NCI-H2227 (cell line): Measurements from ENCODE around the gene PRKRIP1.
A peak's percentile ranks its signal among the peaks of the same experiment; 100 is the strongest.
"Not testable (repeated sequence)": the region's sequence is repeated elsewhere in the genome, so short reads cannot be mapped to it uniquely, and the experiment has no call there.

Source experiments
- DNase-seq: peaks from one replicate; lab custom pipeline; 2025; ENCODE audit not compliant: unreplicated experiment; lab: John Stamatoyannopoulos, UW

Gene PRKRIP1

DNA sequence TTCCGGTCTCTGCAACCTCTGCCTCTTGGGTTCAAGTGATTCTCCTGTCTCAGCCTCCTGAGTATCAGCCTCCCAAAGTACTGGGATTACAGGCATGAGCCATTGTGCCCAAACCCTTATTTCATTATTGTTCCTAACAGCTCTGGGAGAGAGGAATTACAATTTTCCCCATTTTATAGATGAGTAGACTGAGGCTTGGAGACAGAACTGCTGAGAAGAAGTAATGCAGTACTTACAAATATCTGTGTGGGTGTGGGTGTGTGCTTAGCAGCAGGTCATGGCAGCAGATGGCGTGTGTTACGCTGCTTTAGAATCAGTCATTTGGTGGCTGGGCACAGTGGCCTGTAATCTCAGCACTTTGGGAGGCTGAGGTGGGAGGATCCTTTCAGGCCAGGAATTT is 7.4 kb downstream of the PRKRIP1 start:
- no peak for DNase-seq

DNA sequence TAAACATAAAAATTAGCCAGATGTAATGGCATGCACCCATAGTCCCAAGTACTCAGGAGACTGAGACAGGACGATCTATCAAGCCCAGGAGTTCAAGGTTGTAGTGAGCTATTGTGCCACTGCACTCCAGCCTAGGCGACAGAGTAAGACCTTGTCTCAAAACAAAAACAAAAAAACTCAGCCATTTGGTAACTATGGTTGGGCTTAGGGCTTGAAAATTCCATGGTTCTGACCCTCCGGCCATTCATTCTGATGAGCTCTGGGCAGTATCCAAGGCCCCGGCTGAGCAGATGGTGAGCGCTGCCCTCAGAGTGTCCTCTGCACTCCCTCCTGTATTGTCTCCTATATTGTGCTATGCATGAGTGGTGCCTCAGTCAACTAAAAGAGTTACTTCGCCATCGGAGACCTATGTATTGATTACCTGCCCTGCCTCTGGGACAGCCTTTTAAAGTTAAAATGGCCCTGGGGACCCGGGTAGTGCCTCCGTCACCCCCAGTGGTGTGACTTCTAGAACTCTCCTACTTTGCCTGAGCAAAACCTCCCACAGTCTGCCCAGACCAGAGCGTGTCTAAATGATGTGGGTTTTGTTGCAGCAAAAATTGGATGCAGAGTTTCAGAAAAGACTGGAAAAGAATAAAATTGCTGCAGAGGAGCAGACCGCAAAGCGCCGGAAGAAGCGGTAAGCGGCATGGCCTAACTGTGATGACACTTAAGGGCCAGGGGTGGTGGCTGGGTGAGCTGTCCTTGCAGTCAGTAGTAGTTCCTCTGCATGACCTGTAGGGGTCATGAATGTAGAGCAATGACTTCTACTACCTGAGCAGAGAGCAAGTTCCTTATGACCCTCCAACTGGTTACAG is 8.1 kb downstream of the PRKRIP1 start:
- DNase-seq, result peak; percentile 34

DNA sequence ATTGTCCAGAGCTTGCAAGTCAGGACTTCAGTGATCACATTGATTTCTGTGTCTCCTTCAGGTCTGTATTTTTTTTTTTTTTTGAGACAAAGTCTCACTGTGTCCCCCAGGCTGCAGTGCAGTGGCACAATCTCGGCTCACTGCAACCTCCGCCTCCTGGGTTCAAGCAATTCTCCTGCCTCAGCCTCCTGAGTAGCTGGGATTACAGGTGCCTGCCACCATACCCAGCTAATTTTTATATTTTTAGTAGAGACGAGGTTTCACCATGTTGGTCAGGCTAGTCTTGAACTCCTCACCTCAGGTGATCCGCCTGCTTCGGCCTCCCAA is 8.7 kb downstream of the PRKRIP1 start:
- DNase-seq, result not testable (repeated sequence)

DNA sequence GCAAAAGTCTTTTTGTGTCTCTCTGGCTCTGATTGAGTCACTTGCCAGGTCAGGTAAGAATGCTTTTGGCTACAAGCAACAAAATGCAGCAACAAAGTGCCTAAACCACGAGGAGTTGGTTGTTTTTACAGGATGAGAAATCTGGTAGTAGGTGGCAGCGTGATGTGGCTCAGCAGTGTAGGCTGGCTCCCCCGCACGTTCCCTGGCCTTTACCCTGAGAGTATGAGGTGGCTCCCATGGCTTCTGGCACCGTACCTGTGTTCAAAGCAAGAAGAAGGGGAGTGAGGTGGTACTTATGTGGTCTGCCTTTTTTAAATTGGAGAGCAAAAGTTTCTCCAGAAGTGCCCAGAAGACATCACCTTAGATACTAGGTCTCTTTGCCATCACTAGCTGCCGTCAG is 11.7 kb downstream of the PRKRIP1 start:
- no peak for DNase-seq

DNA sequence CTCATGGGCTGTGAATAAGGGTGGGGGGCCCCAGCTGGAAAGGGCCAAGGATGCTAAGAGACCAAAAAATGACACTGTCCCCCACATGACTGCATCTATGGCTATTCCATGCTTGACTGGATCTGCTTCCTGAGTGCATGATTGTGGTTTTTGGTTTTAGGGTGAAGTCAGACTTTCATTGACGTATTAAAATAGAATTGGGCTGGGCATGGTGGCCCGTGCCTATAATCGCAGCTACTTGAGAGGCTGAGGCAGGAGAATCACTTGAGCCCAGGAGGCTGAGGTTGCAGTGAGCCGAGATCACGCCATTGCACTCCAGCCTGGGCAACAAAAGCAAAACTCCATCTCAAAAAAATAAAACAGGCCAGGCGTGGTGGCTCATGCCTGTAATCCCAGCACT is 12.4 kb downstream of the PRKRIP1 start:
- not testable (repeated sequence) for DNase-seq

DNA sequence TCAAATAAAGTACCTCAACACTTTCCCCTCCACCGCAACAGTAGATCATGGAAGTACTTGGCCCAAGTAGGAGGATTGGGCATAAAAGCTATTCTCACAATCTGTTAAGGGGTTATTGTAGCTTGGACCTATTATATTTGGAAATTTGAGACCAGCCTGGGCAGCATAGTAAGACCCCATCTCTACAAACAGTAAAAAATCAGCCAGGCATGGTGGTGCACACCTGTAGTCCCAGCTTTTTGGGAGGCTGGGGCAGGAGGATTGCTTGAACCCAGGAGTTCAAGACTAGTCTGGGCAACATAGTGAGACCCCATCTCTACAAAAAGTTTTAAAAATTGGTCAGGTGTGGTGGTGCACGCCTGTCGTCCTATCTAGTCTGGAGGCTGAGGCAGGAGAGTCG is 13.2 kb downstream of the PRKRIP1 start:
- no peak for DNase-seq

DNA sequence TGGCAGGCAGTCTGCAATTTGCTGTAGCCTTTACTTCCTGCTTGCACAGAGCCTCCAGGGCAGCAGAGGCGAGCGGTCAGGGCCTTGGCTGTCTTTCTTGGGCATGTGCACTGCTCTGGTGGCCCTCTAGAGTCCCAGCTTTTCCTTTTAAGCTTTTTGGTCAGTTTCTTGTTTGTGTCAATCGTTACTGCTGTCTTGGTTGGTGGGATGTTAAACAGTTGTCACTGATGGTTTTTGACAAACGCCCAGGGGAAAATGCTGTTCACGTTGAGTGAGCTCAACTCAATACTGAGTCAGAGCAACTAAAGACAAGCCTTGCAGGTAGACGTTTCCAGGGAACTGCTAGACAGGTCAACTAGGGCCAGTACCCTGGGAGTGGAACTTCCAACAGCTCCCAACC is 14.0 kb downstream of the PRKRIP1 start:
- DNase-seq, result no peak

DNA sequence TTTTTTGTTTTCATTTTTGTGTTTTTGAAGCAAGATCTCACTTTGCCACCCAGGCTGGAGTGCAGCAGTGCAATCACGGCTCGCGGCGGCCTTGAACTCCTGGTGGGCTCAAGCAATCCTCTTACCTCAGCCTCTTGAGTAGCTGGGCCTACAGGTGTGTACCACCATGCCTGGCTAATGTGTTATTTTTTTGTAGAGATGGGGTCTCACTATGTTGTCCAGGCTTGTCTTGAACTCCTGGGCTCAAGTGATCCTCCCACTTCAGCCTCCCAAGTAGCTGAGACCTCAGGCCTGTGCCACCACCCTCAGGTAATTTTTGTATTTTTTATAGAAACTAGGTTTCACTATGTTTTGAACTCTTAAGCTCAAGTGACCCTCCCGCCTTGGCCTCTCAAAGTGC is 14.8 kb downstream of the PRKRIP1 start:
- no peak for DNase-seq

DNA sequence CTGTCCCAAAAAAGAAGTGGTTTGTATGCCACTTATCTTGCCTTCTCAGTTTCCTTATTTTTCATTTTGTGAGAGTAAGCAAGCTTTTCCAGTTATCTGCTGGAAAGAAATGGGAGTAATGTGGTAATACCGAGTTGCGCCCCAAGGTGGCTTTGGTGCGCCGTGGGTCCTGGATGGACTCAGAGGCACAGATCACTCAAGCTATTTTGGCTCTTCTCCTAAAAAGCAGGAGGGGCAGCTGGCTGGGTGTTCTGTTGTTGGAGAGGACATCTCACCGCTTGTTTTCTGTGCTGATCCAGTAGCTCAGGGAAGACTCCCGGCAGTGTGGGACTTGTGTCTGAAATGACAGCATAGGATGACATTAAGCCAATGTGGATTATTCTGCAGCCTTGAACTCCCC is 16.4 kb downstream of the PRKRIP1 start:
- DNase-seq, result no peak

DNA sequence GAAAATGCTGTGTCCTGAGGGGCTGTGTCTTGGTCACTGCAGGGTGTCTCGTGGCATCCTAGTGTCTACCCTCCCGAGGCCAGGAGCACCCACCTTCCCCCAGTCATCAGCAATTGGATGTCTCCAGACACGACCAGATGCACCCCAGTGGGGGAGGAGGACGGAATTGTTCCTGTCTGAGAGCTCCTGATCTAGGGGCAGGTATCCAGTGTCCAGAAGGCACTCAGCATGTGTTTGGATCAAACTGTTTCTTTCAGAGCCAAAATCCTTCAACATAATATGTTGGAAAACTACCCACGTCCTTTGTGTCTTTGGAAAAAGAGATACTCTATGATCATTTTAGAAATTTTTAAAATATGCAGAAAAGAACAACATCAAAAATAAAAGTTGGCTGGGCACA is 16.9 kb downstream of the PRKRIP1 start:
- DNase-seq, result no peak

DNA sequence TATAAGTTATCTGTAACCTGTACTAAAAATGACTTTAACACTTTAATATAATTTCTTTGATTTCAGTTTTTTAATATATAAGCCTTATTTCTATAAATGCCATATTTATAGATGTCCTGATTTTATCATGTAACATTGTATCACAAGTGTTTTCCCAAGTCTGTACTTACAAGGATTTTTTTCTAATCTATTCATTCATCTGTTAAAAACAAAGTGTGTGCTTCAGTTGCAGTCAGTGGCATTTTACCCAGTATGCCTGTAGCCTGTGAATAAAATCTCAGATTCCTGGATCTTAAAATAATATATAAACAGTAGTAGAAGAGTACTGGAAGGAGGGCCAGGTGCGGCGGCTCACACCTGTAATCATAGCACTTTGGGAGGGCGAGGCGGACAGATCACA is 17.4 kb downstream of the PRKRIP1 start:
- no peak for DNase-seq

DNA sequence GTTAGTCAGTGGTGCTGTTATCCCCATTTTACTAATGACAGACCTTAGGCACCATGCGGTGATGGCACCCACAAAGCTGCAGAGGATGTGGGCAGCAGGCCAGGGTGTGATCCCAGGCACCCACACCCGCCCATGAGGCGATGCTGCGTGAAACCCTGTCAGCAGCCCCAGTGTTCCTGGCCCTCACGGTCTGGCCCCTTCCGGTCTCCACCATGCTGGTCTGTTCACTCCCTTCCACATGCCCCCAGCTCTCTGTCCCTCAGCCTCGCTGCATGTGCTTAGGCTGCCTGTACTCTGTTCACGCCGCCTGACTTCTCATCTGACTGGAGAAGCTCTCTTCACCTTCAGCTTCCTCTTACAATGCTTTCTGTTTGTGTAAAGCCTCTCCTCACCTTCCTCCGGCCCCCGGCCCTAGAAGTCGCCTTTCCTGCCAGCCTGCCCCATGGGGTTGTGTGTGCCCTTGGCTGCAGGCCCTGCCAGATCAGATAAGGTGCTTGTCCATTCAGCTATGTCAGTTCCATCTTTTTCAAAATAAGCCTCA is 19.6 kb downstream of the PRKRIP1 start:
- DNase-seq, result no peak

DNA sequence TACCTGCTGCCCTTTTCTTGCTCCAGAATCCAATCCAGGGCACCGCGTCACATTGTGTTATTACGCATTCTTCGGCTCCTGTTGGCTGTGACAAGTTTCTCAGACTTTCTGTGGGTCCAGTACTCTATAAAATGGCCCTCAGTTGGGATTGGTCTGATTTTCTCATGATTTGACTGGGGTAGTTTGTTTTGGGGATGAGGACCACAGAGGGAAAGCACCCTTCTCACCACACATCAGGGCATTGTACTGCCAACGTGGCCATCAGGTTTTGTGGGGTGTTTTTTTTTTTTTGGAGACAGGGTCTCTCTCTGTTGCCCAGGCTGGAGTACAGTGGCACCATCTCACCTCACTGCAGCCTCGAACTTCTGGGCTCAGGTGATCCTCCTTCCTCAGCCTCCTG is 20.2 kb downstream of the PRKRIP1 start:
- DNase-seq, result no peak

DNA sequence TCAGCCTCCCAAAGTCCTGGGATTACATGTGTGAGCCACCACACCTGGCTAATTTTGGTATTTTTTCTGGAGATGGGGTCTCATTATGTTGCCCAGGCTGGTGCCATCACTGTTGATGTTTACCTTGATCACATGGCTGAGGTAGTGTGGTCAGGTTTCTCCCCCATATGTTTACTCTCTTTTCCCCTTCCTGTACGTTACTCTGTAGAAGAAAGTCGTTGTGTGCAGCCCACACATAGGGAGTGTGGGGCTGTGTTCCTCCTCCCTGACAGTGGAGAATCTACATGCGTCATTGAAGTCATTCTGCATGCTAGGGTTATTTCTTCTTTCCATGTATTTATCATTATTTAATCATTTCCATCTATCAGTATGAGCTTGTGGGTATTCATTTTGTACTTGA is 20.9 kb downstream of the PRKRIP1 start:
- no peak for DNase-seq

DNA sequence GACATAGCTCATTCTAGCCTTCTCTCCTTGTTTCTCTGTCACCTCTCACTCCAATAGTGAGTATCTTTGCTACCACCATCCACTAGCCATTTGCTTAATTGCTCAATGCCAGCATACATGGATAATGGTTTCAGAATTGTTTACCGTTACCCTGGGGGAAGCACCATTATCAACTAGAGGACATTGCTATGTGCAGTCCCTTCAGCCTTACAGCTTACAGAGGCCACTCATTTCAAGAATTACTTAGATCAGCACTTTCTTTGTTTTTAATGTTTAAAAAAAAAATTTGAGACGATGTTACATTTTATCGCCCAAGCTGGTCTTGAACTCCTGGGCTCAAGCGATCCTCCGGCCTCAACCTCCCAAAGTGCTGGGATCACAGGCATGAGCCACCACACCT is 22.4 kb downstream of the PRKRIP1 start:
- no peak for DNase-seq

DNA sequence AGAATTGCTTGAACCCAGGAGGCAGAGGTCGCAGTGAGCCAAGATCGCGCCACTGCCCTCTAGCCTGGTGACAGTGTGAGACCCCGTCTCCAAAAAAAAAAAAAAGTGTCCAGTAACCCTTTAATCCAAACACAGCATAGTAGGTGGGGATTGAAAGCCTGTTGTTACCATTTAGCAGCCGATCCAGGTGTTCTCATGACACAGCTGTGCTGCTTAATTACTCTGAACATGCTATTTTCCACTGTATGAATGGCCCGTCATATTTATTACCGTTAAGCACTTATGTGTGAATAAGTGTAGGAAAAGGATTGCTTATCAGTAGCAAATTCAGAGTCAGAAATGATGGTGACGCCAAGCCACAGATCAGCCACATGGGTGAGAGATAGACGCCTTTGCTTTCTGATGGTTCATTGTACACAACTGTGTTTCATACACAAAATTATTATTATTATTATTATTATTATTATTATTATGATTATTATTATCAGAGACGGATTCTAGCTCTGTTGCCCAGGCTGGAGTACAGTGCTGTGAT is 25.6 kb downstream of the PRKRIP1 start:
- DNase-seq, result no peak

DNA sequence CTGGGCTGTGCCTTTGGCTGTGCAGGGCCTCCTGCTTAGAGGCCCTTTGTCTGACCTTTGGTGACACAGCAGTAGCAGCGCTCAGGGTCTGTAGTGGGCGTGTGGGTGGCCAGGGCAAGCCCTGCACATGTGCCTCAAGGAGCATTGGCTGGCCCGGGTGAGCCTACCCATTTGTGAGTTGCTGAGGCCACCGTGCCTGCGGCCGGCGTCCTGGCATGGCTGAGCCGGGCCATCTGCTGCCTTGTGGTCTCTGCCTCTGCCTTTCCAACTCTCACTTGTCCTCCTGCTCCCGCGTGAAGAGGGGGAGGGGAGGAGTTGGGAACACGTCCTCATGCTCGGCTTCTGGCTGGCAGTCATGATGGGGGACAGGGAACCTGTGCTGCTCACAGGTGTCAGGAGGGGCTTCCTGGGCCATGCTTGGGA is 28.0 kb downstream of the PRKRIP1 start:
- no peak for DNase-seq

DNA sequence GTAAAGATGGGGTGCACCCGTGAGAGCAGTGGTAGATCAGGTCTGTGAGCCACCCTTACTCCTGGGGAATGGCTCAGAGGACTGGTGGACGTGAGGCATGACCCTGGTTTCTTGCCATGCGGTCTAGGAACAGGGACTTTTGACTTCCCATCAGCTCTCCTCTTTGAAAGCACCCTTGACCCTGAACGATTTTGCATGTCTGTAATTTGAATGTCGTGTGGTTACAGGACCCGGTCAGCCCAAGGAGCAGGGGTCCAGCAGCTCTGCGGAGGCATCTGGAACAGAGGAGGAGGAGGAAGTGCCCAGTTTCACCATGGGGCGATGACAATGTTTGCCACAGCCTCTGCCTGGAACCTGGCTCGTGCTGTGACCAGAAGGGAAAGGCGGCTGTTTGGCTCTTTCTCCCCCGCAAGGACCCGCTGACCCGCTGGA is 28.6 kb downstream of the PRKRIP1 start:
- DNase-seq, result no peak

DNA sequence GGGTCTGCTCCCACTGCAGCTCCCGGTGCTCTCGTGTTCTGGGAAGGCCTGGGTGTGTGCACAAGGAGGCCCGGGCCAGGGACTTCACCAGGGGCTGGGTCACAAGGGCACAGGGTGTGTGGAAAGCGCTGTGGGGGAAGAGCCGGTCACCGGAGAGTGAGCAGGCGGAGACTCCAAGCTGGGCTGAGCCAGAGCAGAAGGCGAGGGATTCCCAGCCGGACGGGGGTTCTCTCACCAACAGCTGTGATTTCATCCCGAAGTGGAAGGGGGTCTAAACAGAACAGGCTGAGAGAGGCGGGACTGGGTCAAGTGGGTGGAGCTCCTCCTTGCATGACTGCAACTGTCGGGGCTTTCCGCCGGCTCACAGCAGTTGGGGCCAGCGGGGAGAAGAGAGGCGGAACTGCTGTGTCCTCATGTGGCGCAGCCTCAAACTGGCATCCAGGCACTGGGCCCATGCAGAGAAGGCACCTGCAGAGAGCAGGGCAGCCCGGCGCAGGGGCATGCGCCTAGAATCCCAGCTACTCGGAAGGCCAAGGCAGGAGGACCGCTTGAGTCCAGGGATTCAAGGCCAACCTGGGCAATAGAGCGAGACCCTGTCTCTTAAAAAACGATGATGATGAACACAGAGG is 29.6 kb downstream of the PRKRIP1 start:
- no peak for DNase-seq

DNA sequence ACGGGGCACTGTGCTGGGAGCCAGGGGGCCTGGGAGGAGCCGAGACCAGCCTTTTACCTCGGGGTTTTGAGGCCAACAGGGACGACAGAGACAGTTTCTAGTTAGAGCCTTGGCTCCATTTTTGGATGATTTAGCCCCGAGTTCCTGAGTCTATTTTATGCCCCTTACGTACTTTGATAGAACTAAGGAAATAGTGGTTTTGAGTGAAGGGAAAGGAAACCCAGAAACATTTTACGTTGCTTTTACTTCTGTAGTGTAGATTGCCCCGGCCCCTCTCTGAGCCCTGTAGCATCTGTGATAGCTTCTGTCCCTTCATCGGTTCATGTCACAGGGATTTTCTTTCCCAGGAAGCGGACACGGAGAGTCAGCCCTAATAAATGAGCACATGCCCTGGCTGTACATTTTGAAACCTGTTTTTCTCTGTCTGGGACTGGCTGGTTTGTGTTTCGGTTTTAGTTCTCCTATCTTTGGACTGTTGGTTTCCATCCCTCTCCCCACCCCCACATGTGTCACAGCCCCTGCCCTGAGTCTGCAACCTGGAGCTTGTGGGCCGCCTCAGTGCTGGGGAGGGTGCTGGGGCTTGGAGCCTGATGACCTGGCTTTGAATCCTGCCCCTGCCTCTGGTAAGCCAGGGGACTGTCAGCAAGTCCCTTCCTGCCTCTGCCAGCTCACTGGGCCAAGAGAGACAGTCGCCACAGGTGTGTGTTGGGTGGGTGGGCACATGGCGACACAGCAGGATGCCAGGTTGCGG is 30.3 kb downstream of the PRKRIP1 start:
- no peak for DNase-seq

DNA sequence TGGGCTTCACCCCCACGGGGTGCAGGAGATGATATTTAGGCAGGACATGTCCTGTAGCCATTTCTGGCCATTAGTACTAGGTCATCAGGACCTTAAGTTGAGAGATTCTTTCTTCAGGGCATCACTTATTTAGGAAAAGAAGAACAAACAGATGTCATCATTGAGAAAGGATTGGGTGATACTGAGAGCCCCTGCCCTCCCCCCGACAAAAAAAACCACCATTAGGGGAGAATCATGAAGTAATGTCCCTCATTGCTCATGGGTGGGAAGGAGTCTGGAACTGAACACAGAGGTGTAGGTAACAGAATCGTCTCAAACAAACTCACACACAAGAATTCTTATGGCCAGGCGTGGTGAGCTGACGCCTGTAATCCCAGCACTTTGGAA is 30.8 kb downstream of the PRKRIP1 start:
- no peak for DNase-seq
